Amygdala (tissue), 56 donors: ENCODE data around the gene PRDM12.
A peak's percentile ranks its signal among the peaks of the same experiment; 100 is the strongest.

Experiments used
- DNase-seq, 56 donors: peaks; one replicate each; lab custom pipeline; 2025; lab: John Stamatoyannopoulos, UW

PRDM12 gene

GRCh38 chr9:130713286-130713960, 49.0 kb downstream of the PRDM12 start:
- peak in 8 of 56 donors; percentile 5 to 49 (median 14) for DNase-seq

- no peak for DNase-seq
Observed at GRCh38 chr9:130714586-130715110, 50.3 kb downstream of the PRDM12 start.

GRCh38 chr9:130715270-130715669, 50.9 kb downstream of the PRDM12 start:
- no peak for DNase-seq

- no peak for DNase-seq
Observed at GRCh38 chr9:130718562-130718961, 54.2 kb downstream of the PRDM12 start.

GRCh38 chr9:130720762-130721161, 56.4 kb downstream of the PRDM12 start:
- DNase-seq = no peak

- no peak for DNase-seq
Observed at GRCh38 chr9:130728721-130729120, 64.3 kb downstream of the PRDM12 start.

GRCh38 chr9:130729145-130729544, 64.8 kb downstream of the PRDM12 start:
- DNase-seq = no peak

- no peak for DNase-seq
Observed at GRCh38 chr9:130731355-130731754, 67.0 kb downstream of the PRDM12 start.

- no peak for DNase-seq
Observed at GRCh38 chr9:130732136-130732535, 67.7 kb downstream of the PRDM12 start.
